GM11168 (cell line): ENCODE measurements around the gene TANC1.

ENCODE experiments used
- in situ Hi-C: fragments of 300-500 bp; cut with MboI; formaldehyde crosslinking; loops from one replicate; pipeline ENCODE4 v1.12.0; 2022; ENCODE audit warnings: low sequenced_read_pairs; ENCODE audit not compliant: unreplicated experiment

Gene TANC1

DNA sequence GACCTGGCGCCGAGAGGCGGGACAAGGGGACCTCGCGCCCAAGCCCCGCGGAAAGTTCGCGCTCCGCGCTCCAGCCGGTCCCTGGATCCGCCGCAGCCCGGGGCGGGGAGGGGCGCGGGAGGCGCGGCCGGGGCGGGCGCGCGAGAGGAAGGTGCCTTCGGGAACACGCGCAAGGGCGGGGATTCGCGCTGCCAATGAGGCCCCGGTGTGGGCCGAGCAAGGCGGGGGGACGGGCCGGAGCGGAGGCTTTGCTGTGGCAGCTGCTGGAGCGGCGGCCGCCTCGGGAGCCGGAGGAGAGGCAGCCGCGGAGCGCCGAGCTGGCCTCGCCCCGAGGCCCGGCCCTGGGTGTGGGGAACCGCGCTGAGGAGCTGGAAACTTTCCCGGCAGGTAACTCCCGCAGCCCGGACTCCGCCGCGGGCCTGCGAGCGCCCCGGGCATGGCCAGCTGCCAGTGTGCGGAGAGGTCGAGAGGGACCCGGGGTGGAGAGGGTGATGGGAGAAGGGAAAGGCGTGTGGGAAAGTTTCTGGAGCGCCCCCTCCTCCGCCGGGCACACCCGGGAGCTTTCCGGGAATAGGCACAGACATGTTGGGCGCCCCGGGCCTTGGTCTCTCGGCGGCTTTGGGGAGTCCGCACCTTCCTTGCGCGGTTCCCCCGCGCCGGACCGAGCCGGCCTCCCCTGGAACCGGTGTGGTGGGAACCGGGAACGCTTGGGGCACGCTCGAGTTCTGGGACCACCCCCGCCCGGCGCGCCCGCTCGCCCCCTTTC, at the start of gene TANC1:
TSS of gene TANC1 (plus strand) at position 245 of the 766 bp plus-strand sequence. CDS start 97,271 bp downstream, outside the sequence.
- in situ Hi-C loops: no loop called here

DNA sequence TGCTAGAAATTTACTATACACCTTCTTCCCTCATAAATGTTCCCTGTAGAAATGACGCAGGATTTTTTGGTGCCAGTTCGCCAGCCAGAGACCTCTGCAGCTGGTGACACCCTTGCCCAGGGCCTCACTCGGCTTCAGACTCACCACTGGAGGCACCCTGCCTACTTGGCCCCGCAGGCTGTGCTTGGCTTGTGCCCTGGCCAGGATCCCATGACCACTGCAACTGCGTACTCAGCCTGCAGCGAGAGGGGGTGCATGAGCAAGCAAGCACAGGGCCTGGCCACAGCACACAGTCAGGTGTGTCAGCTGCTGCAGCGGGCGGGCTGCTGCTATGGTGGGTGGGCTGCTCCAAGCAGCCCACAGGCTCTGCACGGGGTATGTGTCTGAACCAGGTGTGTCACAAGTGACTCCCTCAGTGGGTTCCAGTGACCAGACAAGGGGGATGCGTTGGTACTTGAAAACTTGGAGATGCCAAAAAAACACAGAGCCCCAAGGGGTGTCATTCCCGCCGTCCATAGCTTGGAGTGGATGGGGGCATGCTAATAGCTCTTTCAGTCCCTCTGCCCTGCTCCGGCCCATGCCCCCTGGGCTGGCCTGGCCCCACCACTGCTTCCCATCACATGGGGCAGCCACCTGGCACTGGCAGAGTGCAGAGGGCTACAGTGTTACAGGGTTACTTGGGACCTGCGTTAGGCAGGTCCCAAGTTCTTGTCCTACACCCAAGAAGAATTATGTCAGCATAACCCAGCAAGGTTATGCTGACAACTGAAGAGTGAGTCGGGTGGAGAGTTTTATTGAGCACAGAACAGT, 46.6 kb upstream of the TANC1 start:
- in situ Hi-C loops: no loop called here

DNA sequence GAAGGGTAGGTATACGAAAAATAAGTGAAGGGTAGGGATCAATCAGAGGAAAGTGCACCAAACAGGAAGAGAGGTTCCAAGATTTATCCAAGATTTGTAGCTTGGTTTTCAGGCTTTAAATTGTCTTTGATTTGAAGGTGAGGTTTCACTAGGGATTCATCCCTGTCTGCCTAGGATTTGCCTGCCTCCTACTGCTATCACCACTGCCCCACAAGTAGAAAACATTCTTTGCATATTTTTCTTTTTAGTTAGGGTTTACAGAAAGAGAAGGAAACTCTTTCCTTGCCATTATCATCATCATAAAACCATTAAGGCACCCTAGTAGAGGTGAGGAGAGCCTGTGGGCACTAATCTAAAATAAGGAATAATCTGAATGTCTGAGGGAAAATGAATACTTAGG, 45.8 kb upstream of the TANC1 start:
- in situ Hi-C loops: no loop called here

DNA sequence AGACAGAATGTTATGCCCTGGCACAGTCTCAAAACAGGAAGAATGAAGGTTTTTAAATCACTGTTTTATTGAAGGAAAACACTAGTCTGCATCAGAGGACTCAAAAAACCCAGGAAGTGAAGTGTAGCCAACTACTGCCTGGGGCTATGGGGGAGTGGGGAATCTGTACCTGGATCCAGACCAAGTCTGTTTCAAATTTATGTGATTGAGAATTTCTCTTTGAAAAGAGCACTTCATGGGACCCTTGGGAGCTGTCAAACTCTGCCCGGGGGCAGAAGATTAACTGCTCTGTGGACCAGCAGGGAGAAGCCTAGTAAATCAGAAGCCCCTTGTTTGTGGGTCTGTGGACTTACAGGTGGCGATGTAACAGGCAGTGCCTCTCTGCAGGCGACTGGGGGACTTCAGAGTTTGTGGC, 45.3 kb upstream of the TANC1 start:
- in situ Hi-C loops: no loop called here

DNA sequence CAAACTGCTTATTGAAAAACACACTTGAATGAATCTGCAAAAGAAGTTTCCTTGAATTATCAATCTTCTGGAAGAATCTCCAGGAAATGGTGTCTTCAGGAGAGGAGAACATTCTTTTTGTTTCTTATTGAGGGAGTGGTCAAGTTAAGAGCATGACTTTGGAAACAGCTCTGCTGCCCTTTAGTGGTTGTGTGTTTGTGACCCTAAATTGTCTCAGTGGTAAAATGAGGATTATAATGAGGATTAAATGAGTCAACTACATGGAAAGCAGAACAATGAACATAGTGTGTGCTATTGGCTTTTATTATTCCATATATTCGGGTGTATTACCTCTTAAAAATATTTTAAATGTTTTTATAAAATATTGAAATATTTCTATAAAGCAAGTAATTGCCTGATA, 44.8 kb upstream of the TANC1 start:
- in situ Hi-C loops: no loop called here

DNA sequence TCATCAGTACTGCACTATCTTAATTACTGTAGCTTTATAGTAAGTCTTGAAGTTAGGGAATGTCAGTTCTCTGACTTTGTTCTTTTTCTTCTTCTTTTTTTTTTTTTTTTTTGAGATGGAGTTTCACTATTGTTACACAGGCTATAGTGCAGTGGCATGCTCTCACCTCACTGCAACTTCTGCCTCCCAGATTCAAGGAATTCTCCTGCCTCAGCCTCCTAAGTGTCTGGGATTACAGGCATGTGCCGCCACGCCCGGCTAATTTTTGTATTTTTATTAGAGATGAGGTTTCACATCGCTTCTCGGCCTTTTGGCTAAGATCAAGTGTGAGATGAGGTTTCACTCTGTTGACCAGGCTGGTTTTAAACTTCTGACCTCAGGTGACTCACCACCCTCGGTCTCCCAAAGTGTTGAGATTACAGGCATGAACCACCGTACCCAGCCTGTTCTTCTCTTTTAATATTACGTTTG, 41.9 kb upstream of the TANC1 start:
- in situ Hi-C loops: no loop called here

DNA sequence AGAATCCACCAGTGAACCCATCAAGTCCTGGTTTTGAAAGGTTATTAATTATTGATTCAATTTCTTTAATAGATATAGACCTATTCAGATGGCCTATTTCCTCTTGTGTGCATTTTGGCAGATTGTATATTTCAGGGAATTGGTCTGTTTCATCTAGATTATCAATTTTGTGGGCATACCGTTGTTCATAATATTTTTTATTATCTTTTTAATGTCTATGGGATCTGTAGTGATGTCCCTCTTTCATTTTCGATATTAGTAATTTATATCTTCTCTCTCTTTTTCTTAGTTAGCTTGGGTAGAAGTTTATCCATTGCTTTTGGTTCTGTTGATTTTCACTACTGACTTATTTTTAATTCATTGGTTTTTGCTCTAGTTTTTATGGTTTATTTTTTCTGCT, 39.9 kb upstream of the TANC1 start:
- in situ Hi-C loops: no loop called here

DNA sequence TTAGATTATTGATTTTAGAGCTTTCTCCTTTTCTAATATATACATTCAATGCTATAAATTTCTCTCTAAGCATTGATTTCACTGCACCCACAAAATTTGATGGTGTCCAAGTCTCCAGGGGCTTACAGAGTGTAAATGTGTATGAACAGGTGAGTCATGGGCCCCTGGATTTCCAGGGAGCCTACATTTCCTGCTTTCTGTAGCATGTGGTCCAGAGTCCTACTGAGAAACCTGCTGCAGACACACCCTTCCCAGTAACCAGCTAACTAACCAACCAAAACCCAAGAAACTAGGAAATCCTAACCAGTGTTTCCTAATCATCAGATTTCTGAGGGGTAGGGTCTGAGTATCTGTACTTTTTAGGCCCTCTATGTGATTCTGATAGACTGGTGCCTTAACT, 39.5 kb upstream of the TANC1 start:
- in situ Hi-C loops: no loop called here

DNA sequence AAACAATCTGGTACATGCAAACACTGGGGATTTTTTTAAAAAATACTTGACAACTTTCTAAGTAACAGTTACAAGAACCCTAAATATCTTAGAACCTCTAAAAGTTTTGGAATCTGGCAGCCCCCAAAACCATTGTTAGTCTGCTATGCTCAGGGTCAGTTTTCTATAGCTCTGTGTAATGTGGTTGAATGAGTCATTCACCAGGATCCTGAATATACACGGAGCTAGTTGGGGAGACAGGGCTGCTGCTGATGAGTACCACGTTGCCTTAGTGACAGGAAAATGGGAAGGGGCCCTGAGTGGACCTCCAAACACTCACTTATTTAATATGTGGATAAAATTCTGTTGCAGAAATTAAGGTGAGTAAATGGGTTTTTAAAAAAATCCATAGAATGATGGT, 36.9 kb upstream of the TANC1 start:
- in situ Hi-C loops: no loop called here

DNA sequence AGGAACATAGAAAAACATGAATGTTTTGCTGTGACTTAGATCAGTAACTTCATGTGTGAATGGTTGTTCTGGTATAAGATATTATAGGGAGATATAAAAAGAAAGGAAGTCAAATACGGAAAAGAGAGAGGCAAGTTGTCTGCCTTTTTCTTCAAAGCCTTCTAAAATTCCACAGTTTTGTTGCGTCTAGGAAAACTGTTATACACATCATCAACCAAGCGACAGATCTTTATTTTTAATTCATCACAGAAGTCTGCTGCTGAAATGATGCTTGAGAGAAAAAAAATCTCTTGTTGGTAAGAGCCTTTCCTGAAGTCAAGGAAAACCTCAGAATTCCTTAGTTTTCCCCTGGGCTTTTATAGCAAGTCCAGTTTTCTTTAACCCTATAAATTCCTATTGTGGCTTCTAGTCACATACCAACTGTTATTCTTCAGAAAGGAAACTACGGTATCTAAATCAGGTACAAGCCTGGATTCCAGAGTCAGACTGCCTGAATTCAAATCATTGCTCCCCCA, 36.3 kb upstream of the TANC1 start:
- in situ Hi-C loops: no loop called here

DNA sequence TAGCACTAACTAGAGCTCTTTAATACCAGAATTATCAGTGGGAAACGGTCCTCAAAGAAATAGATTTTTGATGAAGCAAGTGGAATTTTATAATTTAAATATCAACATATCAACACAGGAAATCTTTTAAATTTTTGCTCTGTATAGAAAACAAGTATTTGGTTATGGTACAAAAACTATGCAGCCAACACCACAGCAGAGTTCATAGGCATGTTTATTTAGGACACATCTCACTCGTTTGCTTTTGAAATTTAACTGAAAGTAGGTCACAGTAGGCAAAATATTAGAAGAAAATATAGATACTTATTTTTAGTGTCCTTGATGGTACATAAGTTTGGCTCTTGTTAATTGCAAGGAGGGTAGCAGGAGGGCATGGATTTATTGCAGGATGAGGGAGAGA, 34.3 kb upstream of the TANC1 start:
- in situ Hi-C loops: no loop called here

DNA sequence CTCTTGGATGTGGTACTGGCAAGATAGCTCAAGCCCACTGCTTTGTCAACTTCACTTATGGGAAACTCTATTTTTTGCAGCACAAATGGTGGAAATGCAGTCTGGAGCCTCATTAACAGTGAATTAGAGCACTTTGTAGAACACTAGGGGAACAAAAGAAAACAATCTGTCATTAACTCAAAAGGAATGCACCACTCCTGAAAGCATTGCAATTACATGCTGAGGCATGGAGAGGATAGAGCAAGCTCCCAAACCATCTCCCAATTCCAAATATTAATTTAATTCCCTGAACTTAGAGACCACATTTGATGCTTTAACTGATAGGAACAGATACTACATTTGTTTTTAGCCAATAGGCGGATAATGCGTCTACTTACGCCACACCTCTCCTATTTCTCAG, 32.8 kb upstream of the TANC1 start:
- in situ Hi-C loops: no loop called here

DNA sequence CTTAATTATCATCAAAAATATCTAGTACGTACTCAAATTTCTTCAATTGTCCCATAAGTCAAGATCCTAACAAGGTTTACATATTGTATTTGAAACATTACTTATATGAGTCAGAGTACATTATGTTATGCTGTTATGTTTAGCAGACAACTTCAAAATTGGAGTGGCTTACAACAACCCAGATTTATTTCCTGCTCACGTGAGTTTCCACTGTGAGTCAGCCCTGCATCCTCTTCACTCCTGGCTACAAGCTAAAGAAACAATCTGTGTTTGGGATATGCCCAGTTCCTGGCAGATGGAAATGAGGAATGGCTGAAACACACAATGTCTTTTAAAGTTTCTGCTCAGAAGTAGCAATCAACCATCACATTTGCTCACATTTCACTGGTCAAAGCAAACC, 31.5 kb upstream of the TANC1 start:
- in situ Hi-C loops: no loop called here

DNA sequence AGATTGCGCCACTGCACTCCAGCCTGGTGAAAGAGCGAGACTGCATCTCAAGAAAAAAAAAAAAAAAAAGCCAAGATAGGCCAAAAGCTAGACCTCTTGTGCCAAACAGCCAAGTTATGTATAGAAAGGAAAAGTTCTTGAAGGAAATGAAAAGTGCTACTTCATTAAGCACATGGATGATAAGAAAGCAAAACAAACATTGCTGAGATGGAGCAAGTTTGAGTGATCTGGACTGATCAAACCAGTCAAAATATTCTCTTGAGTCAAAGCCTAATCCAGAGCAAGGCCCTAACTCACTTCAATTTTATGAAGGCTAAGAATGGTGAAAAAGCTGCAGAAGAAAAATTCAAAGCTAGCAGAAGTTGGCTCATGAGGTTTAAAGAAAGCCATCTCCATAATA, 28.1 kb upstream of the TANC1 start:
- in situ Hi-C loops: no loop called here

DNA sequence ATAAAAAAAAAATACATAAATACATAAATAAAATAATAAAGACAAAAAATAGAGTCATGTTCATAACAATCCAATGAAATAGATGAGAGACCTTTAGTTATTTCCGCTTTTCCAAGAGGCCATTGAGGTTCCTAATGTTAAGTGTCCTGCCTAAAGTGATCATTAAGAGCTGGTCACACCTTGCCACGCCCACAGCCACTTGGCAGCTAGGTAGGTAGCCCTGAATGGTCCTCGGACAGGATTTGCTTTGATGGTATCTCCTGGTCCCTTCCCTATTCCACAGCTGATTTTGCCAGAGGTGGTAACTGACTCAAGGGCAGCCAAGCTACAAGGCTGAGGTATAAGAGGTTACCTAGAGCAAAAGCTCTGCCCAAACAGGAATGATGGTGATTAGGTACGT, 24.5 kb upstream of the TANC1 start:
- in situ Hi-C loops: no loop called here

DNA sequence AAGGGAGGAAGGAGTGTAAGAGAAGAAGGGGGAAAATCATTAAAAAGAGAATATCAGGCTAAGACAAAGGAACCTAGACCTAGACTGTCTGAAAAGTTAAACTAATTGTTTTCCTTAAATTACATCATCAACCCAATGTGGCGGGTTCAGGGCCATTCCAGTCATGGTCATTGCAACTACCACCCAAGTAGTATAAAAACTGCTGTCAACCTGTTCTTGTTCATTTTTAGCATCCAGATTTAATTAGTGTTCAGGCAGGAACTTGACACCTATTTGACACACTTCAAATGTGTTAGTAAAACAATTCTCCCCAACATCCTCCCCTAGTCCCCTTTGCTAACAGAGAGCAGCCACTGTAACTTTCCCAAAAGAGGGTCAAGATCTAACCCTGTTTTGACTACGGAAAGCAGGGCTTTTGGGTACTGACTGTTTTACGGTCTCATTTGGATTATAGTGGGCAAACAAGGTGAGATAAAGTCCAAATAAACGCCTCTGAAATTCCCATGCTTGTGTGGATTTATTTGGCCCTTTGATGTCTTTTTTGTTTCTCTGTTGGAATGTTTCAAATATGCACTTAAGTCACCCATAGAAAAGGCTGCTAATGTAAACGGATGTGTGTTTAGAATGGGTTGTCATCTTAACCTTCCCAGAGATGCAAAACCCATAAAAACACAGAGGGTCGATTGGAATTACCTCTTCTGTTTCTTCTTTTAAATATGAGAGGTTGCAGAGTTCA, 19.3 kb upstream of the TANC1 start:
- in situ Hi-C loops: no loop called here

DNA sequence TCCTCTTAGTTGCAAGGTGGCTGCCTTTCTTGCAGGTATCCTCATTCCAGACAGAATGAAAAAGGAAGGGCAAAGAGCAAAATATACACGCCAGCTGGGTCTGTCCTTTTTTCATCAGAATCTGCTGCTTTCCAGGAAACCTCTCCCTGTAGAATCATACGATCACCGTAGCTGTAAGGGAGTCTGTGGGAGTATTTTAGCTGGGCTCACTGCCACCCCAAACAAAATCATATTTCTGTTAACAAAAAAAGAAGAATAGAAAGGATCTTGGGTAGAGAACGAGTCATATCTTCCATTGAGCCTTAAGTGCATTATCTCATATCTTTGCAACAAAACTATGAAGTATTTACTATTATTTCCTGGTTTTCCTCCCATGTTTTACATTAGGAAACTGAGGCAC, 15.0 kb upstream of the TANC1 start:
- in situ Hi-C loops: no loop called here

DNA sequence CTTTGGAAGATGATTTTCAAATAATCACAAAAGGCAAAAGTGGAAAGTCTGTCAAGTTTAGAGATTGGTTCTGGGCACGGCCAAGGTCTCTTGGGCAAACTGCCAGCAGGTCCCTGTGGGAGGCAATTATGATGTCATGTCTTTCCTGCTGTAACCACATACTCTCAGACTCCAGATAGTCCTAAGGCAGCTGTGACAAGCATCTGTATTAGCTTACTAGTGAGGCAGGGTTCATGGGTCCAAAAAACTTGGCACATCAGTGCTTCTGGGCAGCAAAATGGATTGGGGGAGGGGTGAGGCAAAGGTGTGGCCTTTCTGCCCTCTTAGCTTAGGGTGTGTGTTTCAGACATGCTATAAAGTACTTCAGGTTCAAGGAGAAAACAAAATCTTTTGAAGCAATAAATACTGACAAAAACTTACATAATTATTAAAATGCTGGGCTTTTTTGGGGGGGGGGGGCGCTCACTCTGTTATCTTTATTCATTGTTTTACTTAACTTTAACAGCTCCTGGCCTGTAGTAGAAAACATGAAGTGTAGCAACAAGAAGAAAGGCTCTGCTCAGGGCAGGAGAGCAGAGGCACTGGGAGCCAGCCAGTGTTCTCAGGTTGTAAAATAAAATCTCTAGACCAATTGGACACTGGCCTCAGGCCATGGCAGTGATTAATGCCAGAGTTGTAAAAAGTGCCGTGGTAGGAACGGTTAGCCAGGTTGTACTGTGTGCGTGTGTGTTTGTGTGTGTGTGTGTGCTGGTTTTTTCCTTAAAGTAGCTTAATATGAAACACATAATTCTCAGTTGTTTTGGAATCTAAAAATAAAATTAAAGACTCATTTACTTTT, 14.3 kb upstream of the TANC1 start:
- in situ Hi-C loops: no loop called here

DNA sequence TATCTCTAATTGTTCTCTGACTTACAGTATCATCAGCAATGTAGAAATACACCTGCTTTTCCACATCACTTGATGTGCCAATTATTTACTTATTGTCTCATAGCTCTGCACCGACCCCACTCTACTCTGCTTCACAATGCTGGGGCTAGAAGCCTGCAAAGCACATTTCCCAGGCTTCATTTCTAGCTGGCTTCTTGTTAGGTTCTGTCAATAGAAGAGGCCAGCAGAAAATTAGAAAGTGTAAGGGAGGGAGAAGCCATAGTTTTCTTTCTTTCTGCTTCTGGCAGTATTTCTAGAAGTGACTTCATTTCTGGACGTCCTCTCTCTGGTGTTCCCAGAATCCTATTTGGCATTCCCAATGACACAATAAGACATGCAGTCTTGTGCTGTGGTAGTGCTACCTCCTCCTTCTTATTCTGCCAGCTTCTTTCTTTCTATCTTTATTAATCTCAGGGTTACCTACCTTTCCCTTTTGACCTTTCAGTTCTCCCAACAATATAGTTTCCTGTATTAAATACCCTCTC, 12.5 kb upstream of the TANC1 start:
- in situ Hi-C loops: no loop called here

DNA sequence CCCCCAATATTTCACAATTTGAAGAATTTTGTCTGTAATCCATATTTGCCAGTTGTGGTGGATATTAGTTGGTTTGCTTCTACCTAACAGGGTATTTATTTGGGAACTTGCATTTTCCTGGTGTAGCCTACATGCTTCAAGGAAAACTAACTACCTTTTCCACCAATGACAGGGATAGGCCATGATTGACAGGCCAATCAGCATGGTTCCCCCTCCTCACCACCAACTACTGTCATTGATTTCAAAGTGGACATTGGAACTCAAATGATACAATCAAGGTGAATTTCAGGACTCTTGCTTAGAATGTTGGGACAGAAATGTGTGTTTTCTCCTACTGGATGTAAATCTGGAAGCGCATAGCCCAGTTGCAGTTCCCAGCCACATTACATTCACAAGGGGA, 10.1 kb upstream of the TANC1 start:
- in situ Hi-C loops: no loop called here
